SU-DHL-6 (cell line): ENCODE results near the gene MLH3.

ENCODE experiments used
- H2AFZ ChIP-seq: fragments of 200-600 bp; sonication (generic); 2 replicates; pipeline ENCODE4 v1.6.1; 2014; ENCODE audit warnings: low read depth, mild to moderate bottlenecking, moderate library complexity, mixed read lengths, antibody characterized with exemption, low read length; ENCODE audit not compliant: severe bottlenecking
- H3F3A ChIP-seq: fragments of 200-600 bp; shearing (Covaris generic); 2 replicates; pipeline ENCODE4 v1.6.0; 2016; ENCODE audit warnings: antibody characterized with exemption, mild to moderate bottlenecking; ENCODE audit not compliant: insufficient read depth
- H3K27ac ChIP-seq: fragments of 200-600 bp; sonication (generic); 2 replicates; pipeline ENCODE4 v1.5.1; 2016; ENCODE audit warnings: low read depth, mild to moderate bottlenecking, low read length, moderate library complexity, mixed read lengths
- H3K27me3 ChIP-seq: fragments of 200-600 bp; sonication (generic), shearing (Covaris generic); 2 replicates; pipeline ENCODE4 v1.6.0; 2014; ENCODE audit warnings: mild to moderate bottlenecking, low read length
- H3K36me3 ChIP-seq: fragments of 200-600 bp; sonication (generic); 2 replicates; pipeline ENCODE4 v1.6.1; 2014; ENCODE audit warnings: mild to moderate bottlenecking, low read length, mixed read lengths
- H3K4me2 ChIP-seq: fragments of 300-600, 200-600 bp; shearing (Covaris generic), sonication (generic); 2 replicates; pipeline ENCODE4 v1.6.0; 2014; ENCODE audit warnings: low read length, low read depth, mild to moderate bottlenecking; ENCODE audit not compliant: poor library complexity, severe bottlenecking
- H3K4me3 ChIP-seq: fragments of 200-600 bp; sonication (generic); 2 replicates; pipeline ENCODE4 v1.5.1; 2014; ENCODE audit warnings: antibody characterized with exemption, low read length, mild to moderate bottlenecking, mixed read lengths; ENCODE audit not compliant: insufficient read depth, poor library complexity, severe bottlenecking
- H3K79me2 ChIP-seq: fragments of 200-600 bp; sonication (generic); 2 replicates; pipeline ENCODE4 v1.6.1; 2014; ENCODE audit warnings: mild to moderate bottlenecking, low read length, moderate library complexity; ENCODE audit not compliant: insufficient read depth
- H3K9ac ChIP-seq: fragments of 200-600 bp; sonication (generic); 2 replicates; pipeline ENCODE4 v1.7.0; 2014; ENCODE audit warnings: mild to moderate bottlenecking, low read length
- H3K9me2 ChIP-seq: fragments of 200-600 bp; sonication (generic); replicated peaks from 2 replicates; pipeline ENCODE4 v1.6.1; 2014; ENCODE audit warnings: low read length; ENCODE audit not compliant: insufficient read depth
- H3K9me3 ChIP-seq: fragments of 200-600 bp; sonication (generic); 2 replicates; pipeline ENCODE4 v1.6.1; 2014; ENCODE audit warnings: low read length, mixed read lengths; ENCODE audit not compliant: insufficient read depth
- H4K20me1 ChIP-seq: fragments of 200-600 bp; sonication (generic); 2 replicates; pipeline ENCODE4 v1.6.1; 2014; ENCODE audit warnings: low read depth, mild to moderate bottlenecking, antibody characterized with exemption, low read length, moderate library complexity, mixed read lengths
- CTCF ChIP-seq: fragments of 200-600 bp; sonication (generic); IDR thresholded peaks from one replicate; pipeline ENCODE4 v1.5.1; 2017; ENCODE audit warnings: antibody characterized with exemption, mild to moderate bottlenecking, low read length, moderate library complexity; ENCODE audit not compliant: insufficient read depth, poor library complexity, severe bottlenecking
- EZH2phosphoT487 ChIP-seq: fragments of 200-600 bp; sonication (generic), shearing (Covaris generic); conservative IDR thresholded peaks from 2 replicates; pipeline ENCODE4 v1.6.1; 2018; ENCODE audit warnings: mild to moderate bottlenecking, antibody characterized with exemption, low read length, moderate library complexity, mixed read lengths

MLH3 gene

GRCh38 chr14:74978416-74978947, 72.8 kb downstream of the MLH3 start:
- Histone ChIP-seq H3K9me2 (no peaks in the 10 kb centered on the region), H3K4me3 (no peak overlapping the region), H3K27me3 (no peaks in the 10 kb centered on the region), H4K20me1 (no peaks in the 10 kb centered on the region), H3K79me2 (no peaks in the 10 kb centered on the region), H2AFZ (no peak overlapping the region), H3K36me3 (no peaks in the 10 kb centered on the region), H3K9ac (no peak overlapping the region), H3K27ac (no peak overlapping the region), H3F3A (no peaks in the 10 kb centered on the region), H3K4me2 (no peak overlapping the region), H3K9me3 (no peaks in the 10 kb centered on the region)
- no peak for TF ChIP-seq EZH2phosphoT487
- TF ChIP-seq CTCF: no peak

GRCh38 chr14:74977901-74978385, 73.3 kb downstream of the MLH3 start:
- no peak for TF ChIP-seq CTCF
- TF ChIP-seq EZH2phosphoT487: no peak
- Histone ChIP-seq H4K20me1 (no peaks in the 10 kb centered on the region), H3K36me3 (no peaks in the 10 kb centered on the region), H3K27ac (no peak overlapping the region), H3K4me2 (no peak overlapping the region), H3K79me2 (no peaks in the 10 kb centered on the region), H3F3A (no peaks in the 10 kb centered on the region), H3K4me3 (no peak overlapping the region), H3K9ac (no peak overlapping the region), H2AFZ (no peak overlapping the region), H3K9me3 (no peaks in the 10 kb centered on the region), H3K9me2 (no peaks in the 10 kb centered on the region), H3K27me3 (no peaks in the 10 kb centered on the region)

GRCh38 chr14:74977164-74977900, 73.9 kb downstream of the MLH3 start:
- Histone ChIP-seq H3K4me2 (no peak overlapping the region), H3K27ac (no peak overlapping the region), H3K79me2 (no peaks in the 10 kb centered on the region), H3K9me2 (no peaks in the 10 kb centered on the region), H3K4me3 (no peak overlapping the region), H3K36me3 (no peaks in the 10 kb centered on the region), H3K9ac (no peak overlapping the region), H3K9me3 (no peaks in the 10 kb centered on the region), H4K20me1 (no peaks in the 10 kb centered on the region), H2AFZ (no peak overlapping the region), H3K27me3 (no peaks in the 10 kb centered on the region), H3F3A (no peaks in the 10 kb centered on the region)
- no peak for TF ChIP-seq CTCF
- TF ChIP-seq EZH2phosphoT487: no peak
